GM12865 (cell line): ENCODE measurements around the gene FLYWCH1.
A peak's percentile ranks its signal among the peaks of the same experiment; 100 is the strongest.

Experiments
- DNase-seq: peaks from one replicate; pipeline ENCODE4 v3.0.0; 2010; ENCODE audit warnings: low read depth
- H3K4me3 ChIP-seq: 2 replicates; pipeline ENCODE4 v1.5.1; 2011; ENCODE audit warnings: mild to moderate bottlenecking, low read depth, low read length, control low read depth
- TF ChIP-seq, protein P1 (sequence below): IDR thresholded peaks from 2 replicates; pipeline ENCODE4 v1.5.1; 2011; ENCODE audit warnings: low read length, control low read depth, low read depth, inconsistent platforms; ENCODE audit not compliant: insufficient read depth; ENCODE audit errors: missing control alignments

FLYWCH1 gene

GRCh38 chr16:2914233-2914632 is 2.5 kb downstream of the FLYWCH1 start:
- TF ChIP-seq, protein P1, sequence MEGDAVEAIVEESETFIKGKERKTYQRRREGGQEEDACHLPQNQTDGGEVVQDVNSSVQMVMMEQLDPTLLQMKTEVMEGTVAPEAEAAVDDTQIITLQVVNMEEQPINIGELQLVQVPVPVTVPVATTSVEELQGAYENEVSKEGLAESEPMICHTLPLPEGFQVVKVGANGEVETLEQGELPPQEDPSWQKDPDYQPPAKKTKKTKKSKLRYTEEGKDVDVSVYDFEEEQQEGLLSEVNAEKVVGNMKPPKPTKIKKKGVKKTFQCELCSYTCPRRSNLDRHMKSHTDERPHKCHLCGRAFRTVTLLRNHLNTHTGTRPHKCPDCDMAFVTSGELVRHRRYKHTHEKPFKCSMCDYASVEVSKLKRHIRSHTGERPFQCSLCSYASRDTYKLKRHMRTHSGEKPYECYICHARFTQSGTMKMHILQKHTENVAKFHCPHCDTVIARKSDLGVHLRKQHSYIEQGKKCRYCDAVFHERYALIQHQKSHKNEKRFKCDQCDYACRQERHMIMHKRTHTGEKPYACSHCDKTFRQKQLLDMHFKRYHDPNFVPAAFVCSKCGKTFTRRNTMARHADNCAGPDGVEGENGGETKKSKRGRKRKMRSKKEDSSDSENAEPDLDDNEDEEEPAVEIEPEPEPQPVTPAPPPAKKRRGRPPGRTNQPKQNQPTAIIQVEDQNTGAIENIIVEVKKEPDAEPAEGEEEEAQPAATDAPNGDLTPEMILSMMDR: no peak
- no peak overlapping the region for H3K4me3 ChIP-seq
- no peak for DNase-seq

GRCh38 chr16:2915196-2915929 is 3.6 kb downstream of the FLYWCH1 start:
- no peak overlapping the region for H3K4me3 ChIP-seq
- TF ChIP-seq, protein P1: no peak
- DNase-seq: no peak

- peak; percentile 74 for DNase-seq
- TF ChIP-seq, protein P1: peak; percentile 73
These were observed 8.0 kb downstream of the FLYWCH1 start for GRCh38 chr16:2919511-2920255.

DNA sequence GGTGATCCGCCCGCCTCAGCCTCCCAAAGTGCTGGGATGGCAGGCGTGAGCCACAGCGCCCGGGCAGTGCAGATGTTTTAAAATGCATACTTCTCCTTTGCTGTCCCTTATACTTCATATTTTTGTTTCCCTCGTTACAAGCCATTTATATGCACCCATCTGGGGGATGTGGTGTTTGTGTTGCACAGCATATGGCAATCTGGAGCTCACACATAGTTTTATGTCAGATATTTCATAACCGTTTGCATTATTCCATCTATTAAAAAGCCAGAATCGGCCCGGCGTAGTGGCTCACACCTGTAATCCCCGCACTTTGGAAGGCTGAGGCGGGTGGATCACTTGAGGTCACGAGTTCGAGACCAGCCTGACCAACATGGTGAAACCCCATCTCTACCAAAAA is 11.8 kb downstream of the FLYWCH1 start:
- no peak for DNase-seq
- H3K4me3 ChIP-seq: no peak overlapping the region

More at GRCh38 chr16:2919511-2920255, 8.0 kb downstream of the FLYWCH1 start:
- H3K4me3 ChIP-seq: no peak overlapping the region

GRCh38 chr16:2924901-2925755 is 13.4 kb downstream of the FLYWCH1 start:
- TF ChIP-seq, protein P1: no peak
- DNase-seq: no peak
- H3K4me3 ChIP-seq: no peak overlapping the region

More for the DNA sequence above, 11.8 kb downstream of the FLYWCH1 start:
- TF ChIP-seq, protein P1: no peak

DNA sequence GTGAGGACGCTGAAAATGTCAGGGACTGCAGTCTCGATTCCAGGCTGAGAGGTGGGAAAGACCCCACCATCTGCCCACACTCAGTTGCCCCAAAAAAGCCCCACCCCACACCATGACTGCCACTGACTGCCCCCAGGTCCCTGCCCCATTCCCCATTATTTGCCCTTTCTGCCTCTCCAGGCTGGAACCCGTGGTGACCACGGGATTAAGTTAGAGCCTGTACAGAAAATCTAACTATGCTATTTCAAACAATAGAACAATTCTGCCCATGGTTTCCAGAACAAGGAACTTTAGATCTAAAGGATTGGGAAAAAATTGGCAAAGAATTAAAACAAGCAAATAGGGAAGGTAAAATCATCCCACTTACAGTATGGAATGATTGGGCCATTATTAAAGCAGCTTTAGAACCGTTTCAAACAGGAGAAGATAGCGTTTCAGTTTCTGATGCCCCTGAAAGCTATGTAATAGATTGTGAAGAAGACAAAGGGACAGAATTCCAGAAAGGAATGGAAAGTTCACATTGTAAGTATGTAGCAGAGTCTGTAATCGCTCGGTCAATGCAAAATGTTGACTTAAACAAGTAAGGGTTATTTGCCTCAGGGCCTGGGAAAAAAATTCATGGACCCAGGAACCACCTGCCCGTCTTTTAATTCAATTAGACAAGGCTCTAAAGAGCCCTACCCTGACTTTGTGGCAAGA is 14.4 kb downstream of the FLYWCH1 start:
- no peak for DNase-seq
- TF ChIP-seq, protein P1: no peak
- no peak overlapping the region for H3K4me3 ChIP-seq
